ENCODE measurements around the gene EHHADH.

GRCh38 chr3:185270956-185271332 lies 17.1 kb upstream of the EHHADH start:
- TF ChIP-seq U2AF1 (optimal IDR thresholded peaks at IDR 0.05; ENCODE audit: low read depth, low read length) (no peak), ZBTB8A (IDR thresholded peaks at IDR 0.05; ENCODE audit: partially characterized antibody) (no peak), POLR2A (conservative IDR thresholded peaks at IDR 0.05) (no peak), MLX (CRISPR knock-in tag; conservative IDR thresholded peaks at IDR 0.05) (no peak), E2F8 (IDR thresholded peaks at IDR 0.05; ENCODE audit: low read depth, partially characterized antibody) (no peak)

All from K562 (cell line).